NCI-H2171 treated with DMSO at 0.1 percent for 48 hours (cell line): ENCODE measurements around the gene CYBA.
"Not testable (repeated sequence)": the region's sequence is repeated elsewhere in the genome, so short reads cannot be mapped to it uniquely, and the experiment has no call there.

ENCODE experiments used
- DNase-seq: peaks from one replicate; lab custom pipeline; 2025; lab: John Stamatoyannopoulos, UW

Gene CYBA

DNA sequence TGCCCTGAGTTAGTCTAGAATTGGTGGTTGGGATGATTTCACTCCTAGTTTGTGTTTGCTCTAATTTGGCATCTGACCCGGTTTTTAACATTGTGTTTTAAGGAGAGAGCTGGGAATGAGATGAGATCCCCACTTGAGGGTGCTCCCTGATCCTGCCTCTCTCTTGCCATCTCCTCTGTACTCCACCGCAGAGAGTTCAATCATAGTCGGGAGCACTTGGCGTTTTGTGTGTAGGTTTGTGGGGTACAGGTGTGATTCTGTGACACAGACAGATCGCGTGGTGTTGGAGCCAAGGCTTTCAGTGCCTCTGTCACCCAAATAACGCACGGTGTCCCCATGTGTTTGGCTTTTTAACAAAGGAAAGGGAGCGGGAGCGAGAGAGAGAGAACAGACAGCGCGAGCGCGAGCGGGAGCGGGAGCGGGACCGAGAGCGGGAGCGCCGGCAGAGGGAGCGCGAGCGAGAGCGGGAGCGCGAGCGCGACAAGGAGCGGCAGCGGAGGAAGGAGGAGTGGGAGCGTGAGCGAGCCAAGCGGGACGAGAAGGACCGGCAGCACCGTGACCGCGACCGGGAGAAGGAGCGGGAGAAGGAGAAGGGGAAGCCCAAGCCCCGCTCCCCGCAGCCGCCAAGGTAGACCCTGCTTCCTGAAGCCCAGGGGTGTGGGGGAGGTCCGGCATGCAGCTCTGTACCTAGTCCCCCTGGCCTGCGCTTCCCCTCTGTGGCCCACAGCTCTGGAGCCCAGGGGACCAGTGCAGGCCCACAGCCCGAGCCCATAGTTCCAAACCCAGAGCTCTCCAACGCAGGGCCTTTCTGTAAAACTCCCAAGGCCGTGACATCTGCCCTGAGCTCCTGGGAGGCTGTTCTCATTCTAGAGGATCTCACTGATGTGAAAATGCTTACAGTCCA lies 39.7 kb downstream of the CYBA start:
- no peak for DNase-seq

DNA sequence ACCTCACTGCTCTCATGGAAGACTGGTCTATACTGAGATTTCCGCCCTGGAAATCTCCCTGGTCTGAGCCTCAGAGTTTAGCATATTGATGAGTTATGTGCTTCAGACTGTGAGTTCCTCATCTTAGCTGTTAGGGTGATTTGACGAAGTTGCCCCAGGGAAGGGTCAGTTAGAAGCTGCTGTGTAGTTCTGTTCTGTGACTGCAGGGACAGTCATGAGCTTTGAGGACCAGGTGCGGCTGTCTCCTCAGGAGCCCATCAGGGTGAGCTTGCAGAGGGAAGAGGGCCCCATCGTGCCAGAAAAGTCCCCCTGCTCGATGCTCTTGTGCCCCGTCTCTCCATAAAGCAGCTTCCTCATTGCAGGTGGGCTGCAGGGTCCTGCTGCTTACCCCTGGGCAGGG lies 40.8 kb downstream of the CYBA start:
- no peak for DNase-seq

DNA sequence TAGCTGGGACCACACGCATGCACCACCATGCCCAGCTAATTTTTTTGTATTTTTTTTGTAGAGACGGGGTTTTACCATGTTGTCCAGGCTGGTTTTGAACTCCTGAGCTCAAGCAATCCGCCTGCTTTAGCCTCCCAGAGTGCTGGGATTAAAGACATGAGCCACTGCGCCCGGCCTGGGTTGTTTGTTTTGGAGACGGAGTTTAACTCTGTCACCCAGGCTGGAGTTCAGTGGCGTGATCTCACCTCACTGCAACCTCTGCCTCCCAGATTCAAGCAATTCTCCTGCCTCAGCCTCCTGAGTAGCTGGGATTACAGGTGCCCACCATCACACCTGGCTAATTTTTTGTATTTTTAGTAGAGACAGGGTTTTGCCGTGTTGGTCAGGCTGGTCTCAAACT lies 41.4 kb downstream of the CYBA start:
- not testable (repeated sequence) for DNase-seq

DNA sequence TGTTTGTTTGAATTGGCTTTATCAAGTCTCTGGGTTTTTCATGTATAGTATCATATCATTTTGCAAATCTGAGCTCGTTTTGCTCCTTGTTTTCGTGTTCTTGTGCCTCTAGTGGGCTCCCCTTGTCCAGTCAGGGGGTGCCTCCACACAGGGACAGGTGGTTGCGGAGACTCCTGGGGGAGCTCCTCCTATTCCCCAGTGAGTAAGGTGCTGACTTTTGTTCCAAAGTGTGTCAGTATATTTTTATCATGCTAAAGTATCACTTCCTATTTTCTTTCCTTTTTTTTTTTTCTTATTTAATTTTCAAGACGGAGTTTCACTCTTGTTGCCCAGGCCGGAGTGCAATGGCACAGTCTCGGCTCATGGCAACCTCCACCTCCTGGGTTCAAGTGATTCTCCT lies 42.8 kb downstream of the CYBA start:
- DNase-seq, result no peak

DNA sequence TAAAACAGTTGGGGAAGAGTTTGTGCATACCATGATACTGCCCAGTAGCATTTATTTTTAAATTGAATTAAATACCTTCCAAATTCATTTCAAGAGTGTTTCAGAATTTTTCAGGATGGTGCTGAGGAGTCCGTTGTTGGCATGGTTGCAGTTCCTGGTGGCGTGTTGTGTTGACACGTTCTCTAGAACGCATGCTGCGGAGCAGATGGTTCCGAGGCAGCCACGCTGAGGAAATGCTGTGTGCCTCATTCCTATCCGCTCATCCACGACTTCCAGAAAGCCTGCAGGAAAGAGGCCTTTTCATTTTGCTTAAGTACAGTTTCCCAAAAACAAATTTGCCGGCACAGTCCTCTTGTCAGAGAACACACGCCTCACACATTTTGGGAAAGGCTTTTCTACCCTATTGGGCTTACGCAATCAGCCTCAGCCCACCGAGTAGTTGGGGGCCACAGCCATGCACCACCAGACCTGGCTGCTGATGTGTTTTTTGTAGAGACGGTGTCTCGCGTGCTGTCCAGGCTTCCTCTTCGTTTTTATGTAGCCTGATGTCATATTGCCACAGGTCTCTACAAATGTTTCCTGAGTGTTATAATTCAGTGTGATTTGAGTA lies 44.6 kb downstream of the CYBA start:
- no peak for DNase-seq

DNA sequence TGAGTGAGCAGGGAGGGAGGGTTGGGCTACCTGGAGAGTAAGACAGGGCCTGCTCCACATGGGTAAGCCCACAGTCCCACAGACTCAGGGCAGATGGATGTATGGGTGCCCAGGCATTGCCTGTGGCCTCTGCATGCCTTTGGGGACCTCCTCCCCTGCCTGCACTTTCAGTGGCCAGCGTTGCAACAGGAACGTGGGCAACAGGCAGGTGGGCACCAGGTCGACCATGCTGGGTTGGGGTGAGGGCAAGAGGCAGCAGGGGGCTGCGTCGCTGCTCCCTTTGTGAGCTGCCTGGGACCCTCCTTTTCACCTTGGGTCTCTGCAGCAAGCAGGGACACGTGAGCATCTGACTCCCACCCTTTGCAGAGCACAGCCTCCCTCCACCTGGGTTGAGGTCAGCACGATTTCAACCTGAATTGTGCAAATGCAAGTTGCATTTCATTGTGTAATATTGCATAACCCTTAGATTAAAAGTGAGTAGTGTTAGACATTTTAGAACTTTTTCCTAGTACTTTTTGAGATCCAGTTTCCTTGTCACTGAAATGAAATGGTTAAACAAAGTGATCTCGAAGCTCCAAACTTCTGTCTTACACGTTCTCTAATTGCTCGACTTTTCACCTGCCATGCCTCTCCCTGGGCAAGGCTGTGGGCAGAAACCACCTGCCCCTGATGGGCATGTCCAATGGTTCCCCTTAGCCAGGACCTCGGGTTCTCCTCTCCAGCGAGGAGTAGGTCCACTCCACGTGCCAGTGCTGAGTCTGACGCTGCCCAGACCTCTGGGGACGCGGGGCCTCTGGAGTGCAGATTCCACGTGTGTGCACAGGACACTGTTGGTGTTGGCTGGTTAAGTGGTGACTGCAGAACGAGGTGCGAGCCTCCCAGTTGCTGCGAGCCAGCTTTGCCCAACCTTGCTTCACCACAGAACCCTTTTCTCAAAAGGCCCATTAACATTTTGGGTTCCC lies 45.4 kb downstream of the CYBA start:
- no peak for DNase-seq

DNA sequence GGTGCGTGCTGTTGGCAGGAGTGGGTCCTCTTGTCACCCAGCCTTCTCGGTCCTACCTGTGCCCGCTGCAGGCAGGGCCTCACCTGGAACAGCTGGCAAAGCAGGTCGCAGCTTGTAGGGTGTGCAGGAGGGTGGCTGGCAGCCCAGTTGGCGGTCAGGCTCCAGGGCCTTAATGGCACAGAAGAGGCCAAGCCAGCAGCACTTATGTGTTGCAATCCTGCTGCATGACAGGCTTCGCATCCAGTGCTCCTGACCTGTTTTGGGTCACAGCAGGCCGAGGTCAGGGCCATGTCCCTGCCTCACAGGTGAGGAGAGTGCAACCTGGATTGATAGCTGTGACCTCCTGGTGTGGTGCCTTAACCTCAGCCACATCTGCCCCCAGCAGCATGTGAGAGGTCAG lies 48.8 kb downstream of the CYBA start:
- DNase-seq, result no peak

DNA sequence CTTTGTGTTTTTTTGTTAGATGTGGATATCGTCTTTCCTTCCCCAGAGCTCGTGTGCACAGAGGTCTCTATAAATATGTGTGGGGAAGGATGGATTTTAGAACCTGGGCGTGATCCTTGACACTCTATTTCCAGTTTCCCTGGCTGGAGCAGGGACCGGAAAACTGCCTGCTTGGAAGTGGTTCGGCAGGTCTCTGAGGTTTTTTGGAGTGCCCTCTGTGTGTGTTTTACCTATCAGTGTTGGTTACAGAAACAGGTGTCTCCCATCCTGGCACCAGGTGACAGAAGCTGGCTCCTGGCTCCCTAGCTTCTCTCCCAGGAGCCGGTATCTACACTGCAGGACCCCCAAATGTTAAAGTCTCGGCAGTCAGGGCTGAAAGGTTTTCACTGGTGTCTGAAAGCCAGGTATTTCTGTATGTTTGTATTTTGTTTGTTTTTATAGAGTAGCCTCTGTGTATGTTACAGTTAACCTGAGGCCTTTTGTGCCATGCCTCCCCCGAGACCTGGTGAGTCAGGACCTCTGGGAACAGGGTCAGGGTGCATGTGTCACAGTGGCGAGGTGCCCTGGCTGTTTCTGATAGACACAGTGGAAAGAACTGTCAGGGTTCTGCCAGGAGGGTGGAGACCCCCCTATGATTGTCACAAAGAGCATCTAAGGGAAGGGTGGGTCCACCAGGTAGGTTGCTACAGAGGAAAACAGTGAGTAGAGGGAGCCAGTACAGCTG lies 49.4 kb downstream of the CYBA start:
- DNase-seq, result no peak

DNA sequence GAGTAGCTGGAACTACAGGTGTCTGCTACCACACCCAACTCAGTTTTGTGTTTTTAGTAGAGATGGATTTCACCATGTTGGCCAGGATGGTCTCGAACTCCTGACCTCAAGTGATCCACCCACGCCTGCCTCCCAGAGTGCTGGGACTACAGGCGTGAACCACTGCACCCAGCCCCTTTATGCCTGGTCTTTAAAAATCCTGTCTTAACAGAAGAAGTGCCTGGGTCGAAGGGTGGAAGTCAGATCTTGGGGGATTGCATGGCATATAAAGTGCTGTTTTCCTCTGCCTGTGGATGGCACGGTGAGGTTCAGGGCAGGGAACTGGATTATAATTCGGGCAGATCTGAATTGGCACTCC lies 50.3 kb downstream of the CYBA start:
- DNase-seq, result no peak

DNA sequence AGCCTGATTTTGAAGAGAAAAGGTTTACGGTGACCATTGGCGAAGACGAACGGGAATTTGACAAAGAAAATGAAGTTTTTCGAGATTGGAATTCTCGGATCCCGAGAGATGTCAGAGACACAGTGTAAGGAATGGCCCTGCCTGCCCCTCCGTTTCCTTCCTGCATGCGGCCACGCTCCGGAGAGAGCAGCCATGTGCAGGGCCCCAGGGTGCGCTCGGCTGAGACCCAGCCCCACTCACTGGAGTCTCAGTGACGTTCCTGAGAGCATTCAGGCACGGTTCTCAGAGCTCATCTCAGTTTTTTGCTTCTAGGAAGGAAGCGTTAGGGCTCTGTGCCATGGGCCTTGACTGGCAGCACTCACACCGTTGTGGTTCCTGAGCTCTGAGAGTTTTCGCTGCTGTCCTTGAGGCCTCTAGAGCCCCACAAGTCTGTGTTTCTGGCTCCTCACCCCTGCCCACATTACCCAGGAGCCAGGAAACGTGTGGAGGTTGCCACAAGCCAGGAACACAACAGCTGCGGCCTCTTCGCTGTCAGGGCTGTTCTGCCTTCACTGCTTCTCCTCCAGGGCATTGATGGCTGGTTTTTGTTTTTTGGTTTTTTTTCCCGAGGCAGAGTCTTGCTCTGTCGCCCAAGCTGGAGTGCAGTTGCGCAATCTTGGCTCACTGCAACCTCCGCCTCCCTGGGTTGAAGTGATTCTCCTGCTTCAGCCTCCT lies 50.9 kb downstream of the CYBA start:
- DNase-seq, result no peak

DNA sequence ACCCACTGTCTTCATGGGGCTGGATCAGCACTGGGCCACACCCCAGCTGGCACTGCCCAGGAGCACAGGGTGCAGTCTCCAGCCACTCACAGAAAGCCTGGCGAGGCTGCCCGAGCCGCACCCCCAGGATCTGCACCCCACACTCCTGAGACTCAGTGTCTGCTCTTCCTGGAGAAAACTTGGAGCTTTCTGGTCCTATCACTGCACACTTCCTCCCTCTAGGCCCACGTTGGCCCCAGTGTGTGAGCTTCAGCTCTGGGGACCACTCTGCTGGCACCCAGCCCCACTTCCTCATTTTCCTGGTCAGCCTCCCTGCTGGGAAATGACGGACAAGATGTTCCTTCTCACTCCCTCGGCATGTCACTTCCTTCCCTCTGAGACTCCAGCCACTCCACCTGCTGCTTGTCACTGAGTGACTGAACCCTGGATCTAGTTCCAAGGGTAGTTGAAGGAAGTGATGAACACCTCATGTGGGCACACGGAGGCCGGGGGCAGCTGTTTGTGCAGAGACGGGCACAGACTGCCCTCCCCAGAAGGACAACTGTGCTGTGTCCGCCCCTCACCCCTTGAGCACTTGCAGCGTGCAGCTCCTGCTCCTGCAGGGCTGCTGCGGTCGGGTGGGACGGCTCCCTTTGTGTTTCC lies 51.6 kb downstream of the CYBA start:
- DNase-seq, result no peak

DNA sequence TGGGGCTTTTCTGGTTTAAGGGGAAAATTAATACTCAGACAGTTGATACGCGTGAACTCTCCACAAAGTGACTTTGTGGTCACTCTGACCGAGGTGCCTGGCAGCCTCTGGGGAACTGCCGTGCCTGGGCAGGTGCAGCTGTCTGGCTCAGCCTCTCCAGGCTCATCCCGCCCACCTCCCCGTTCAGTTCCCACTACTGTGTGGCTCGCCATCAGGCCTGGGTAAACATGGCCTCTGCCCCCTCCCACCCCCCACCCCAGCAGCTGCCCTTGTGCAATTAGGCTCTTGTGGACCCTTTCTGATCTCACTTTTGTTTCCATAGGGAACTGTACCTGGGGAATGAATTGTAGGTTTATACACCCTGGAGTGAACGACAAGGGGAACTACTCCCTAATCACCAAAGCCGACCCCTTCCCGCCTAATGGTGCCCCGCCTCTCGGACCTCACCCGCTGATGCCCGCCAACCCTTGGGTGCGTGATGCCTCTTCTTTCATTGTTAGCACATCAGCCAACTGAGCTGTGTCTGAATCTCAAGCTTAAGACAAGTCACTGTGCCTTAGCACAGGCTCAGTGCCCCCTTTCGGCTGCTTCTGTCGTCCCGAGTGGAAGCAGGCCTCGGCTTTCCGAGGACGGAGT lies 52.9 kb downstream of the CYBA start:
- no peak for DNase-seq

DNA sequence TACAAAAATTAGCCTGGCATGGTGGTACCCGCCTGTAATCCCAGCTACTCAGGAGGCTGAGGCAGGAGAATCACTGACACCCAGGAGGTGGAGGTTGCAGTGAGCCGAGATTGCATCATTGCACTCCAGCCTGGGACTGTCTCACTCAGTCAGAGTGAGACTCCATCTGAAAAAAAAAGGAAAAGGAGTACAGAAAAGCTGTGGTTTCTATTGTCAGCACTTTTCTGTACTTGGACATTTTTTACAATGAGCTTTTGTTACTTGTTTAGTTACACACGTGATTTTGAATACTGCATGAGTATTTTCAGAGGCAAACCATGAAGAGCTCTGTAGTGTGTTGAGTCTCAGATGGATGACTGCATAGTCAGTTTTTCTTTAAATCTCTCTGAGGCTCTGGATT lies 54.4 kb downstream of the CYBA start:
- no peak for DNase-seq

DNA sequence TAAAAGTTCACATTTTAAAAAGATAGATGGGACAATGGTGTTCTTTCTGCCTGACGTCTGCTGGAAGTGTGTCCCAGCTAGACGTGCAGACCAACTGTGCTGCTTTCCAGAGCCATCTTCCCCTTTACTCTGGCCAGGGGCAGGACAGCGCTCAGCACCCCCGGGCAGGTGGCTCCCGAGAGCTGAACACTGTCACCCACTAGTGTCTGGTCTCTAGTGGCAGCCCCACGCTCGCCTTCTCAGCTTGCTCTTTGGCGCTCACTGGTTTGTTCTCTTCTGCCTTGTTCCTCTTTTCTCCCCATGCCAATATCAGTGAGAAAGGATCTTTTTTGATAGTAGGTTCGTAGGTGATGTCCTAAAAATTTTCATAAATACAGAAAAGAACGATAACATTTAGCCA lies 54.9 kb downstream of the CYBA start:
- DNase-seq, result no peak

DNA sequence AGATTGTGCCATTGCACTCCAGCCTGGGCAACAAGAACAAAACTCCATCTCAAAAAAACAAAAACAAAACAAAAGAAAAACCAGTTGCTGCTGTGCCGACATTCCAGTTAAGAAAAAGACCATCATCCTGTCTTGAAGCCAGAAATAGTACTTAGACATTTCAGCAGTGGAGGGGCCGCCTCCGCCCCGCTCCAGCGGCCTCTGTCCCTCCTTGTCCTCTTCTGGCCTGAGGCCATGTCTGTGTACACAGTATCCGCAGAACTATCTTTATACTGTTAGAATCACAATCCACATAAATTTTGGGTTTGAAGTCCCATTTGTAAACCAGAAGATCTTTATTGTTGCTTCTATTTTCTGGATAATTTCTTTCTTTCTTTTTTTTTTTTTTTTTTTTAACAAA lies 55.8 kb downstream of the CYBA start:
- no peak for DNase-seq

DNA sequence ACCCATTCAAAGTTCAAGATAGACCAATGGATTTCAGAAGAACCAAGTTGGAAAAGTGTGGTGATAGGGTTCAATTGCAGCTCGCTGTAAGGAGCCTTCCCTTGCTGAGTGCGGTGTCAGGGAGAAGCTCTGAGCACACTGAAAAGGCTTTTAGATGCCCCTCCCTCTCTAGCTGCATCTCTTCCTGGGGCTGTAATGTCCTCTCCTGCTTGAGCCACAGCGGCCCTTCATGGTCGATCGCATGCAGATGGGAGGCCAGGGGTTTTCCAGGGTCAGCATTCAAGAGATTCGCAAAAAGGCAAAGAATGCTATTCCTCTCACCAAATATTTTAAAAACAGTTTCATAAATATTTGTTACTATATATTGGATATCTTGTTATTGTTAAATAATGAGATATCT lies 56.9 kb downstream of the CYBA start:
- DNase-seq, result no peak

DNA sequence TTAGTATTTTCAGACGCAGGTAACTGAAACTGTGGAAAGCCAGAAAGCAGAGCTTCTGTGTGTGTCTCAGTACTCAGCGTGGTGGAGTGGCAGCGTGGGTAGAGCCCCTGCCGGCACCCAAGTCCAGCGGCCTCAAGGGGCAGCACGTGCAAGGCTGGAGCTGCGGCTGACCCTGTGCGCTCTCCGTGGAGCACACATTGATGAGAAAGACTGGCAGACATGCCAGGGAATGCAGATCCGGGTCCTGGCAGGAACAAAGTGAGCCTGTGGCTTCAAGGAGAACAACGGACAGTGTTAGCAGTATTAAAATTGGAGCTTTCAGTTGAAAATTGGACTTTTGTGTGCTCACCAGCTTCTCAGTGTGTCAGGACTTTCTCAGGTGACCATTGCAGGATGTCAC lies 57.4 kb downstream of the CYBA start:
- DNase-seq, result no peak
